Lower leg skin (tissue), 3 donors: Measurements from ENCODE around the gene PREB.

Experiments
- POLR2A ChIP-seq, 2 donors: fragments of 450-650 bp; IDR thresholded peaks; one replicate each; pipeline ENCODE4 v1.6.1; 2016 to 2017; ENCODE audit warnings: antibody characterized with exemption in 2 of 2, mild to moderate bottlenecking in 1 of 2, moderate library complexity in 1 of 2
- TF ChIP-seq, protein P1 (sequence below), 3 donors: fragments of 450-650 bp; IDR thresholded peaks; one replicate each; pipeline ENCODE4 v1.5.1; 2016; ENCODE audit warnings: antibody characterized with exemption in 3 of 3, mild to moderate bottlenecking in 3 of 3, moderate library complexity in 2 of 3

DNA sequence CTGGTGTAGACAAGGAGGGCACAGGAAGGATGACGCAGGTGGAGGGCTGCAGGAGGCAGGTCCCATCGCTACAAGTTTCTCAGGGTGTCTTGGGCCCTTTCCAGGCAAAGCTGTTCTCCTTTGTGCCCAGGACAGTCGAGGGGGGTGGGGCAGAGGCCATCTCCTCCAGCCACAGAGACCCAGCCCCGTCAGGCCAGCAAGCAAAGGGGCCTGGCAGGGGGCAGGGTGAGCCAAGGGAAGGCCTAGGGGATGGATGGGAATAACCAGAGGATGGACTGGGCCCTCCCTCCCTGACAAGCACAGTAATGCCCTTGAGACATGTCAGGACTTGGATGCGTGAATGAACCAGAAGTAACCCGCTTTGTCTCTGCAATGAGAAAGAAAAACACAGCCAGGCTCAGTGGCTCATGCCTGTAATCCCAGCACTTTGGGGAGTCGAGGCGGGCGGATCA, 20.7 kb upstream of the PREB start:
- no peak for TF ChIP-seq POLR2A (IDR thresholded peaks at IDR 0.05)
- TF ChIP-seq, protein P1, sequence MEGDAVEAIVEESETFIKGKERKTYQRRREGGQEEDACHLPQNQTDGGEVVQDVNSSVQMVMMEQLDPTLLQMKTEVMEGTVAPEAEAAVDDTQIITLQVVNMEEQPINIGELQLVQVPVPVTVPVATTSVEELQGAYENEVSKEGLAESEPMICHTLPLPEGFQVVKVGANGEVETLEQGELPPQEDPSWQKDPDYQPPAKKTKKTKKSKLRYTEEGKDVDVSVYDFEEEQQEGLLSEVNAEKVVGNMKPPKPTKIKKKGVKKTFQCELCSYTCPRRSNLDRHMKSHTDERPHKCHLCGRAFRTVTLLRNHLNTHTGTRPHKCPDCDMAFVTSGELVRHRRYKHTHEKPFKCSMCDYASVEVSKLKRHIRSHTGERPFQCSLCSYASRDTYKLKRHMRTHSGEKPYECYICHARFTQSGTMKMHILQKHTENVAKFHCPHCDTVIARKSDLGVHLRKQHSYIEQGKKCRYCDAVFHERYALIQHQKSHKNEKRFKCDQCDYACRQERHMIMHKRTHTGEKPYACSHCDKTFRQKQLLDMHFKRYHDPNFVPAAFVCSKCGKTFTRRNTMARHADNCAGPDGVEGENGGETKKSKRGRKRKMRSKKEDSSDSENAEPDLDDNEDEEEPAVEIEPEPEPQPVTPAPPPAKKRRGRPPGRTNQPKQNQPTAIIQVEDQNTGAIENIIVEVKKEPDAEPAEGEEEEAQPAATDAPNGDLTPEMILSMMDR (IDR thresholded peaks at IDR 0.05) = no peak
